ENCODE results near the gene RAB19.

Gene RAB19, protein sequence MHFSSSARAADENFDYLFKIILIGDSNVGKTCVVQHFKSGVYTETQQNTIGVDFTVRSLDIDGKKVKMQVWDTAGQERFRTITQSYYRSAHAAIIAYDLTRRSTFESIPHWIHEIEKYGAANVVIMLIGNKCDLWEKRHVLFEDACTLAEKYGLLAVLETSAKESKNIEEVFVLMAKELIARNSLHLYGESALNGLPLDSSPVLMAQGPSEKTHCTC

DNA sequence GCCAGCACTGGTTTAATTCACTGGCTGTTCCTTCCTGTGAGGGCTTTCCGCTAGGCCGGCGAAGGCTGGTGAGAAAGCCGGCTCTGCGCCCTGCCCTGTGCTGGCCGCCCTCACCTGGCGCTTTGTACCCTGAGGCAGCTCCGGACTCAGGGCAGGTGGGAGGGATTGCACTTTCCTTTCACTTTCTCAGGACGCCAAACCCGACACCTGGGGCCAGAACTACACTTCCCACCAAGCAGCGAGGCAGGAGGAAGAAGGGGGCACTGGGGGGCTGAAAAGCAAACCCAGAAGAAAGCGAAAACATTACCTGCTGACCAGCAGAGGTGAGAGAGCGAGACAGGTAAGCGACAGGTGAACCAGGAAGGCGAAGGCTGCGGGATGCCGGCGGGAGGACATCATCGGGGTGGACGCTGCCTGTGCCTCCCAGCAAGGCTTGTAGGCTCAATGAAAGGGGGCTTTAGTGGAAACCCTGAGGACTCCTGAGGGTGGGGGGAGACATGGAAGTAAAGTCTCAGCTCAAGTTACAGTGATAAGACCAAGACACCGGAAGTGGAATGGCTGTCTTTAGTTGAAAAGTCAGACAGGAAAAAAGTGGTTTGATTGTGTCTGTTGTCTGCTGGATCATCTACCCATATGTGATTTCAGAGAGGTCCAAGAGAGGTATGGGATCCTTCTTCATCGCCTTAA is at the start of gene RAB19:
Gene RAB19, plus strand, starts transcription at position 181 of the 687 bp plus-strand sequence. CDS start 3,589 bp downstream, outside the sequence.
- DNase-seq = peak; percentile 55

DNA sequence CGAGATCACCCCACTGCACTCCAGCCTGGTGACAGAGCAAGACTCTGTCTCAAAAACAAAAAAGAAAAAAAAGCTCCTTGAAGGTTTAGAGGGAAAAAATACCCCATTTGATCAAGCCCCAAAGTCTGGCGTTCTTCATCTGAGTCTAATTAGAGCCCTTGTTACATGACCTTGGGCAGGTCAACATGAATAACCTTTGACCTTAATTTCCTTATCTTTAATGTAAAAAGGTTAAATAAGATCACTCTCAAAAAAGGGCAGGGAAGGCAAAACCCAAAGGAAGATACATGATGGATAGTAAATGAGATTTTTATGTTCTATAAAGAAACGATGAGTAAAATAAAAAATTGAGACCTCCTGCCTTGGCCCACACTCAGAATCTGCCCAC is 45.8 kb upstream of the RAB19 start:
- DNase-seq = no peak

DNA sequence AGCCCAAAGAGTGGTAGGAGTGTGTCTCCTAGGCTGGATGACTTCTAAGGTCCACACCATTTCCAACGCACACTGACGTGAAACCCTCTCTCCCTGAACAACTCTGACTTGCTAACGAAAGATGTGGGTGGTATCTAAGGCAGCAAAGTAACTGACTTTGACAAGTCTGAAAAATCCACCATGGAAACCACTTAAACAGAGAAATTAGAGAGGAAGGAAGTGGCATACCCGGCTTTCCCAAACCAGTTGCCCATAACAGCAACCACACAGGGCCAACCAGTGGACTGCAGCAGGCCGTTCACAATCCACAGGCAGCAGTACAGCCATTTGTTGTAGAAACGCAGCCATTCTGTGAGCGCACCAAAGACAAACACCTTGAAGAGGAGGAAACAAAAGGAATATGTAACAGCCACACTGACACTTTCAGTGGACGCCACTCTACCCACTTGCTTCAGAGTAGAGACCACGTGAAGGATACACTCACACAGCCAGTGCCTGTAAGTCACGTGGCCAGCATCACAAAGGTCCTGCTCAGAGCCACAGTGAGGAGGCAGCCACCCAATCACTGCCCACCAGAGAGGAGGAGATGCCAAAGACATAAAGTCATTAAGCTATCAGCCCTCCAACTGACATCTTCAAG is 45.3 kb upstream of the RAB19 start:
- peak; percentile 83 for DNase-seq

DNA sequence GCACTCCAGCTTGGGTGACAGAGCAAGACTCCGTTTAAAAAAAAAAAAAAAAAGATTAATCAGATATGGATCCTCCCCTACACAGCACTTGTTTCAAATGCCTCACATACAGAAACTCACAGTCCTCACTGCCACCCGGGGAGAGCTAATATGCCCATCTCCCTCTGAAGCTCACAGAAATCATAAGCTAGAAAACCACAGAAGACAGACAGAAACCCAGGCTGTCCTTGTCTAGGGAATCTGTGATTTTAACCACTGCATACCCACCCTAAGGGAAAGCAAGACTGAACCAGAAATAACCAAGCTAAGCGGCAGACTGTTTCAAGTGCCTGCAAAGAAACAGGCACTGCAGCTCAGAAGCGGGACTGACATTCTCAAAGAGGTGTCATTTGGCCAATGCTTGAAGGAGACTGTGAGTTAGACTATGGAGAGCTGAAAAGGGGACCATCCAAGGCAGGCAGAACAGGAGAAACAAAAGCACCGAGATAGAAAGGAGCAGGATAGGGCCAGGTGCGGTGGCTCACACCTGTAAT is 43.1 kb upstream of the RAB19 start:
- no peak for DNase-seq

DNA sequence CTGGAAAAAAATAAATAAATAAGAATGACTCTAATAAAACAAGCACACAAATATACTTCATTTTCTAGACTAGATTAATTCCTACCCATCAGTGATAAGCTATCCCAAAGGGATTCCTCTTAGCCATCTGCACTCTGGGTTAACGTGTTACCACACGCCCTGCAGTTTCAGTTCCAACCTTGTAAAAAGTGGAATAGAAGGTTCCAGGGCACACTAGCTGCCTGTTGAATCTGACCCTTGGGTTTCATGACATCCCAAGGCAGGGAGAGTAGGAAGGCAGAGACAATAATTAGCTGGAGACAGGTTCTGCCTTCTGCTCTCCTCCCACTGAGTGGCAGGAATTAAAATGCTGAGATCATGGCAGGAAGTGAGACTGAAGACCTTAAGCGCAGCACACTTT is 39.0 kb upstream of the RAB19 start:
- DNase-seq = no peak

DNA sequence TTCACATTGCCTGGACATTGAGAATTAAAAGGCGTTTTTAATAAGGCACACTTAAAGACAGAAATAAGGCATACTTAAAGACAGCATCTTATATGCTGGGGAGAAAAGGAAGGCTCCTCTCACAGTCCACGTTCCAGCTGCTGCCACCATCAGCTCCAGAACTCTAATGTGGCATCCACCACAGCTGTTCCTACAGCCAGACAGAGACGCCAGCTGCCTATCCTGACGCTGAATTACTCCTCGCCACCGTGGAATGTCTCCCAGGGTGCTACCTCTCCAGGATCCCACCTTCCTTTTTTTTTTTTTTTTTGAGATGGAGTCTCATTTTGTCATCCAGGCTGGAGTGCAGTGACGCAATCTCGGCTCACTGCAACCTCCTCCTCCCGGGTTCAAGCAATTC is 36.3 kb upstream of the RAB19 start:
- DNase-seq = no peak

DNA sequence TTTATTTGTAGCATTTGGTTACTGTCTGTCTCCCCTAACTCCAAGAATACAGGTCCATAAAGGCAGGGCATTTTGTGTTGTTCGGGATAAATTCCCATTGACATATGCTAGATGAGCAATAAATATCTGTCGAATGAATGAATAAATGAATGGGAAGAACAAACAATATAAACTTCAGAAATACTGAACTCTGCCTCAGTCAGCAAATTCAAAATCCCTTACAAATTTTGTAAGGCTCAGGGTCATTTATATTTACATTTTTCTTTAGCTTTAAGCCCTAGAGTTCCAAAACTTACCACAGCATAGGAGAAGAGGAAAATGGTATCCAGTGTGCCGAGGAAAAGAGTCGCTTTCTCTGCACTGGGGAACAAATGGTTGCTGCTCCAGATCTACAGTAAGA is 34.6 kb upstream of the RAB19 start:
- no peak for DNase-seq

DNA sequence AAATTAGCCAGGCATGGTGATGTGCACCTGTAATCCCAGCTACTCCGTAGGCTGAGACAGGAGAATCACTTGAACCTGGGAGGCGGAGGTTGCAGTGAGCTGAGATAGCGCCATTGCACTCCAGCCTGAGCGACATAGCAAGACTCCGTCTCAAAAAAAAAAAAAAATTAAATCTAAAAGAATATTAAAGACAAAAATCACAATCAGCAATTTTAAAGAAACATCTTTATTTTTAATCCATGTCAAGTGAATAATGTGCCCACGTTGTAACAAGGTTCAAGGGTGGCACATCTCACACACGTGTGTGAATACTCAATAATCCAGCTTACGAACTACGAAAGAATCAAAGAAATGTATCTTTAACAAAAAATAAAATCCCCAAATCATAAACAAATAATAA is 28.5 kb upstream of the RAB19 start:
- no peak for DNase-seq

DNA sequence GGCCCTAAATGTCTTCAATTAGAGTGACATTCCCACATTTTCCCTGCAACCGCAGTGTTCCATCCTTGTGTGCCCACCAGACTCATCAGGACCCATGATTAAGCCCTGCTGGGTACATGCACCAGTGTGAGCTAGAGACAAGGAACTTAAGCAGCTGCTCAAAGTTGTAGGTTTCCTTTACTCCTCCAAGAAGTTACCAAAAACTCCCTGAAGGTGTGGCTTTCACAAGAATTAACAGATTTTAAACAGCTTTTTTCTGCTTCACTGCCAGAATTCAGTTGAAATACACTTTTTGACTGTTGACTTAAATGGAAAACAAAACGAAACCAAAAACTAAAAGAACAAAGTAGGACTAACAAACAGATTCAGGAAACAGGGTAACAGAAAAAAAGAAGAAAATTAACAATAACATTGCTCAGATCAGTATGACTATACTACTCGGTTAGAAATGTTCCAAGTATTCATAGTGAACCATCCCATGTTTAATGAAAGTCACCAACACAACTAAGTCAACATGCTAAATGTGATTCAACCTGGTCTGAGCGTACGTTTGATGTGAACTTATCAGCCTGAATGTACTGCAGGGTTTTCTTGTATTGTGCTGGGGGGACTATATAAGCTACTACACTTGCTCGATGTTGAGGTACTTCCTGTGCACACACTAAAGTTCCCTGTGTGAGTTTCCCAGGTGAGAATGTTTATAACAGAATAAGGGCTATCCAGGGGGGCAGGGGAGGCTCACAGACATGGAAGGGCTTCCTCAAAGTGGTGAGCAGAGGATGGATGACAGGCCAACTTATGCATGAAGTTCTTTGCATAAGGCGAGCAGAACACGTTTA is 27.7 kb upstream of the RAB19 start:
- no peak for DNase-seq

DNA sequence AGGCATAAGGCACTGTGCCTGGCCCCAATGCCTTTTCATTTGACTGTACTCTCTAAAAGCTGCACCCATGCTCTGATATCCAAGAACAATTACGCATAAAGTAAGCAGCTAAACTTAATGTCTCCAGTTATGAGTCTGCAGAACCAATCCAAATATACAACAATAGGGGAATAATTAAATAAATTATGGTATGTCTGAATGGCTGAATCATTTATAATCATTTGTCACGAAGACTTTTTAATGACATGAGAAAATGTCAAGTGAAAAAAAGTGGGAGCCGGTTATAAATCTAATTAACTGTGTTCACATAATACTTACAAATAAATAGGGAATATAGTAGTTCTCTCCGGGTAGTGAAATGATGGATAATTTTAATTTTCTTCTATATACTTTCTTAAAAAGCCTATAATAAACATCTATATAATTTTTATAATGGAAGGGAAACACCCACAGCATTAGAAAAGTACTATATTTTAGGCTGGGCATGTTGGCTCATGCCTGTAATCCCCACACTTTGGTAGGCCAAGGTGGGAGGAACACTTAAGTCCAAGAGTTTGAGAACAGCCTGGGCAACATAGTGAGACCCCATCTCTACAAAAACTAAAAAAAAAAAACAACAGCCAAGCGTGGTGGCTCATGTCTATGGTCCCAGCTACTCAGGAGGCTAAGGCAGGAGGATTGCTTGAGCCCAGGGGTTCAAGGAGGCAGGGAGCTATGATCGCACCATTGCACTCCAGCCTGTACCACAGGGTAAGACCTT is 19.7 kb upstream of the RAB19 start:
- no peak for DNase-seq

DNA sequence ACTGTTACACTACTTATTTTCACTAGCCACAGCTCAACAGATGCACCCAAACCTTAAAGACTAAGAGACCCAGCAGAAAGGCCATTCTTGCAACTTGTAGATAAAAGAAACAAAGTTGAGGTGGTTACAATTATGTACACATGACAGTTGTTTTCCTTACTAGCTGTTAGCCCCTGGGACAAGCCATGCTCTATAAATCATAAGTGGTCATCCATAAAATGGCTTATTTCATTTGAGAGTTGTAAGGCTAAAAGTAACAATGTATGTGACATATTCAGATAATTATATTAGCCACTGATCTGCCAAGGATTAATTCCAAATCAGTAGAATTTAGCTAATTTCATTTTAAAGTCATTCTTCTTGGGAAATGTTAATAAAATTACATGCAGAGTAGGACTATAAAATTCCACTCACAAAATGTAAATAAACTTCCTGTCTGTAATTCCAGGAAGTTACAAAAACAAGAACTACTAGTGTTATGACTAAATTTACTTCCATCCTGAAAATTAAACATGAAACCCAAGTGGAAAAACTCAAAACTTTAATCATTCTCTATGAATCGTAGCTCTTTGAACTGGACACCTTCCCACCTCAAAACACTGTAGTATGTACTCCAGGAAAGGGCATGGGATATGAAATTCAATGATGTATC is 18.8 kb upstream of the RAB19 start:
- DNase-seq = no peak

DNA sequence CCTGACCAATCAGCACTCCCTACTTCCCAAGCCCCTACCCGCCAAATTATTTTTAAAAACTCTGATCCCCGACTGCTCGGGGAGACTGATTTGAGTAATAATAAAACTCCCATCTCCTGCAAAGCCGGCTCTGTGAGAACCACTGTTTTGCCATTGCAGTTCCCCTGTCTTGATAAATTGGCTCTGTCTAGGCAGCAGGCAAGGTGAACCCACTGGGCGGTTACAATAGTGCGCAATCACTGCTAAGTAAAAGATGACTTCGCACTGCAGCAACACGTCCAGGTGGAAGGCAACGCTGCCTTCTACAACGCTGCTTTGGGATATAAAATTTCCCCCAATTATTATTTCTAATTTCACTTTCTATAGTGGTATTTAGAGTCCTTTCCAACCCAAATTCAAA is 14.4 kb upstream of the RAB19 start:
- no peak for DNase-seq

DNA sequence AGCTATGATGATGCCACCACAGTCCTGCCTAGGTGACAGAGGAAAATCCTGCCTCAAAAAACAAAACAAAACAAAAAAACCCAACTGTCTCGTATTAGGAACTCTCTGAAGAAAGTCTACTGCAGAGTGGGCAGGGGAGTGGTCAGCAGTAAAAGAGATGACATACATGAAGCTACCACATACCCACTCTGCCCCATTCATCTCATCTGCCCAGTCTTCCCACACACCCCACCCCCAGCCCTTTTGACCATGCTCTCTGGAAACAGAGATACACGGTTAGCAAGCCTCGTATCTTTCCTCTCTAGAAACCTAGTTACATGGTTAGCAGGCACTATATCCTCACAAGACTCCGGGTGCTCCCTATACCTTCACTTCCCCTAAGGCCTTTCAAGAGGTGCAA is 13.8 kb upstream of the RAB19 start:
- no peak for DNase-seq

DNA sequence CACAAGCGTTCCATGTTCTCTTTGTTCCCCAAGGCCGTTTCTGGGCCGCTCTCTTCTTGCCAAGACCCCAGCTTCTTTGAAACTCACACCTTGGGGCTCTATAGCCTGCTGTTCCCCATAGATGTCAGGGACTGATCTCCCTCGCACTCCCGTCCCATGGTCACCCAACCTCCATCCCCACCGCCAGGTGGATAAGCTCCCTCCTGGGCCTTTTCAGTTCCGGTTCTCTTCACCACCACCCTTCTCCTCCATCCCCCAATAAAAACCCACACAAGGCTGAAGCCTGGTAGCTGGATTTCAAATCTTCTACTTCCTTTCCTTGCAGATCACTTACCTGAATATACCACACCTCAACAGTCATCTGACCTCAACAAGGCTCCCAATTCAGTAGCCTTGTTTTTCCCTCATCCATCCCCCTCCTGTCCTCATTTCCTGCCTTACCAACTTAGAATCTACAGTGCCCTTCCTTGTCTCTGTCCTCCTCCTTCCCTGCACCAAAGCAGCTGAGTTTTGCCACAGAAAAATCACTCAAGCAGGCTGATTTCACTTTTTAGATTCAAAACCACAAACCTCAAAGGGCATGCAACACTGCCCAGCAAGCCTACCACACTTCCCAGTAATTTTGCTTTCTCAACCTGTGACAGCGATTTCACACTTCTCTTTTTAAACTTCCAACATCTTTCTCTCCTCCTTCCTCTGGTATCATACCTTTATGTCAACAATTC is 13.2 kb upstream of the RAB19 start:
- no peak for DNase-seq

DNA sequence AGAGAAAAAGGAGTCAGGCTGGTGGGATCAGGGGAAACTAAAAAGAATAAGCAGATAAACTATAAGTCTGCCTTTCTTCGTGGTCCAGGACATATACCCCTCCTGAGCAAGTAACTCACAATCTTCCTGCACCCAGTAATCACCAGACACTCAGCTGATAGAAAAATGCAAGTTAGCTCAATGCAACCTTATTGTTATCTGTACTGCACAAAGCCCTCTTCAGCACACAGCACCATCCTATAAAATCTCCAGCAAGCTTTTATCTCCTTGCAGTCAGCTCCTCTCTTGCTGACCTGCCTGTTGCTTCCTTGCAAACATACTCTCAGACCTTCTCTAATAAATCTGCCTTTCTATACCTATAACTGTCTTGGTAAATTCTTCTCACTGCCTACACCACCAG is 12.2 kb upstream of the RAB19 start:
- DNase-seq = no peak

DNA sequence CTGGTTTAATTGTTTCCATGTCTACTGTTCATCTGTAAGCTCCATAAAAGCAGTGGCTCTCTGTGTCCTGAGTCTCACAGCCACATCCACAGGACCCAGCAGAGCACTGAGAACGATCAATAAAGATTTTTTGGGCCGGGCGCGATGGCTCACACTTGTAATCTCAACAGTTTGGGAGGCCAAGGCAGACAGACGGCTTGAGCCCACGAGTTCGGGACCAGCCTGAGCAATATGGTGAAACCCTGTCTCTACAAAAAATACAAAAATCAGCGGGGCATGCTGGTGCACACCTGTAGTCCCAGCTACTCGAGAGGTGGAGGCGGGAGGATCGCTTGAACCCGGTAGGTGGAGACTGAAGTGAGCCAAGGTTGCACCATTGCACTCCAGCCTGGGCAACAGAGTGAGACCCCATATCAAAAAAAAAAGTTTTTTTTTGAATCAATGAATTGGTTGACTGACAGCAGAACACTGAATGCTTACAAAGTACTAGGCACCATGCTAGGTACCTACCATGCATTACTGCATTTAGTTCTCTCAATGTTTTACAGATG is 10.0 kb upstream of the RAB19 start:
- no peak for DNase-seq

DNA sequence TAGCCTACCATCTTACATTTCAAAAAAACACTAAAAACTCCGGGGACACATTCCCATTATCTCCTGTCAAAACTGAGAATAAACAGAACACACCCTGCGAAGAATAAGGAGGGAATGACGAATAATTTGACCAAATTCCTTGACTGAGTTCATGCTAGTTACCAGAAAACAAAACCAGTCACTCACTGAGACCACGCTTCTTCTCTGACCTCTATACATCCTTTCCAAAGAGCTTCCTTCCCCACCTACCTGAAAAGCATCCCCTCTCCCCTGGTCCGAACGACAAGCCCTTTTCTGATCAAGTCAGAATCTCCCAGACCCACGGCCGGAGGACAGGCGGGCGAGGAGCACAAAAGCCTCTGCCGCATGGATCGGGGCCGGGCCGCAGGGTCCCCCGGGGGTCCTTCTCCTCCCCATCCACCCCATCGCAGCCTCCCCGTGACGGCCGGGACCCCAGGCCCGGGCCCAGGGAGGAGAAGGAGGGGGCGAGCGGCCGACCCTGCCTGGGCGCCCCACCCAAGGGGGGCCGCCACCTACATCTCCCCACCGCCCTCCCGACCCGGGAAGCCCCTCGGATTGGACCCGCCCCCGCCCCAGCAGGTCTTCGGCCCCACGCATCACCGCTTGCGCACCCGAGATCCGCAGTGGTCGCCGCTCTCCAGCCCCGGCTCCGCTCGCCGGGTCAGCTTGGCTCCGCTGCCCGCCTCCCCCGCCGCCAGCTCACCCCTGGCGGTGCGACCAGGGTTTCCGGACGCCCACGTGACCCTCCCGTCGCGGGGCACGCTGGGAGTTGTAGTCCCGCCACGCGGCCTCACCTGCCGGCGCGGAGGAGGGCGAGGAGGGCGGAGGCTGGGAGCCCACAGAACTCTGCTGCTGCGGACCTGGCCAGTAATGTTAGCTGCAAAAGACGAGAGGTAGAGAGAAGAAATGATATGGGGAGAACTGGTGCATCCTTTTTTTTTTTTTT is 5.8 kb upstream of the RAB19 start, which contains the start of gene SLC37A3:
Gene SLC37A3, minus strand, starts transcription at position 747 of the 967 bp plus-strand sequence. CDS start 16,004 bp downstream, outside the sequence.
- DNase-seq = peak; percentile 87

DNA sequence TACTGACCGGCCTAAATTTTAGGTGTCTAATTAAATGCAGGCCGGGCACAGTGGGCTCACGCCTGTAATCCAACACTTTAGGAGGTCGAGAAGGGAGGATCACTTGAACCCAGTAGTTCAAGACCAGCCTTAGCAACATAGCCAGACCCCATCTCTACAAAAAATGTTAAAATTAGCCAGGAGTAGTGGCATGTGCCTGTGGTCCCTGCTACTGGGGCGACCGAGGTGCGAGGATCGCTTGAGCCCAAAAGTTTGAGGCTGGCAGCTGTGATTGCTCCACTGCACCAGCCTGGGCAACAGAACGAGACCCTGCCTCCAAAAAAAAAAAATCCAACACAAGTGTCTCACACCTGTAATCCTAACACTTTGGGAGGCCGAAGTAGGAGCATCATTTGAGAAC is 5.0 kb upstream of the RAB19 start:
- DNase-seq = no peak

DNA sequence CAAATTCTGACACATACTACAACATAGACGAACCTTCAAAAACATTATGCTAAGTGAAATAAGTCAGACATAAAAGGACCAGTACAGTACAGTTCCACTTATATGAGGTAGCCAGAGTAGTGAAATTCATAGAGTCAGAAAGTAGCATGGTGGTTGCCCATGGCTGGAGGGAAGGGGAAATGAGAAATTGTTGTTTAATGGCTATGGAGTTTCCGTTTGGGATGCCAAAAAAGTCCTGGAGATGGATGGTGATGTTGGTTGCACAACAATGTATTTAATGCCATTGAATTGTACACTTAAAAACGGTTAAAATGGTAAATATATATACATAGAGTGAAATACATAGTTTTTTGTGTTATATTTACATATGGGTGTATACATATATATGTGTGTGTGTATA is 3.5 kb upstream of the RAB19 start:
- DNase-seq = no peak

Data from NCI-H2029 (cell line).